Measurements from ENCODE around the gene PTPN4.

GRCh38 chr2:119837350-119837749 is 77.6 kb downstream of the PTPN4 start:
- TF ChIP-seq CTCF (IDR thresholded peaks at IDR 0.05) (no peak), EP300 (IDR thresholded peaks at IDR 0.05) (no peak)

Measured in tibial nerve (tissue), 4 donors.